ENCODE data around the gene NATD1. TPM values are rescaled to one million over a fixed set of nuclear protein-coding genes. Genes with fewer than 3 reads are reported as not detected.

NATD1 gene
- total and polyA plus RNA-seq, 2 of the 8 experiments (the other 6 are each of a cell fraction or from before 2014, with no cell fraction given), result 5.4 to 8.4 TPM

DNA sequence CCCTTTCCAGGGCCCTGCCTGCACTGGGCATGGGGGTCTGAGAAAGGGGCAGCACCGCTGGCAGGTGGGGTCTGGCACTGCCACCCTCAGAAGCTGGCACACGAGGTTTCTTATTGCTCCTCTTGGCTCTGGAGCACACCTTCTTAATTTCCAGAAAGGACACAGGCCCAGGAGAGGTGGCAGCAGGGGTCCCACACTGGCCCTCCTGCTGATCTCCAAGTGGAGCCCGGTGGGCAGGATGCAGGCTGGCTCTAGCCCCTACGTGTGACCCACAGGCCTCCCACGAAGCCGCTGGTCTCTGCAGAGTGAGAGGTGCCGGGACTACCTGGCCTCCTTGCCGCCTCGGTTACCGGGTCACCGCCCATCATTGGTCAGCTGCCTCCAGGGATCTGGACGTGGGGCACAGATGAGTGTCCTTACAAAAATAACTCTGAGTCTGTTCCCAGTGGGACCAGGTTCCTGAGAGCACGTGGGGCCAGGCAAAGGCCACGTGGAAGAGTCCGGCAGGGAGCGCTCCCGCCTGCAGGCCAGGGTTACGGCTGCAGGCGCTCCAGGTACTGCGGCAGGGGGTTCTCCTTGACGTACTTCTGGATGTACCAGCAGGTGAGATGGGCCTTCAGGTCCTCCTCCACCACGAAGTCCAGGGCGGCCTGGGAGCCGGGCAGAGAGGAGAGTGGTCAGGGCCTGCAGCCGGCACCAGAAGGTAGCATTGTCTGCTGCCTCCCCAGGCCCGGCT is 10.3 kb downstream of the NATD1 start (continued):
- TF ChIP-seq RXRA (IDR thresholded peaks at IDR 0.05; ENCODE audit: insufficient read depth, low read depth, low read length), result no peak
